RWPE1 (cell line): ENCODE measurements around the gene STK17A.
"Not testable (repeated sequence)": the region's sequence is repeated elsewhere in the genome, so short reads cannot be mapped to it uniquely, and the experiment has no call there.

ENCODE experiments used
- CTCF ChIA-PET: fragments of 350-600 bp; sonication (Branson Sonifier 250); formaldehyde crosslinking; extraction: SDS; loops from one replicate; lab custom pipeline; 2021; lab: Yijun Ruan, JAX
- POLR2A ChIA-PET: fragments of 400-600 bp; formaldehyde crosslinking; extraction: SDS; loops from one replicate; lab custom pipeline; 2020; ENCODE audit warnings: antibody characterized with exemption; ENCODE audit not compliant: low non-redundant PET; lab: Yijun Ruan, JAX
- DNase-seq: peaks from one replicate; pipeline ENCODE4 v3.0.0; 2012; ENCODE audit warnings: low spot score
- H3K27ac ChIP-seq: fragments of 450-650 bp; 2 replicates; pipeline ENCODE4 v1.5.1; 2017
- TF ChIP-seq, protein P1 (sequence below): fragments of 450-650 bp; conservative IDR thresholded peaks from 2 replicates; pipeline ENCODE4 v1.5.1; 2017; ENCODE audit warnings: low read depth, mild to moderate bottlenecking

The STK17A gene

DNA sequence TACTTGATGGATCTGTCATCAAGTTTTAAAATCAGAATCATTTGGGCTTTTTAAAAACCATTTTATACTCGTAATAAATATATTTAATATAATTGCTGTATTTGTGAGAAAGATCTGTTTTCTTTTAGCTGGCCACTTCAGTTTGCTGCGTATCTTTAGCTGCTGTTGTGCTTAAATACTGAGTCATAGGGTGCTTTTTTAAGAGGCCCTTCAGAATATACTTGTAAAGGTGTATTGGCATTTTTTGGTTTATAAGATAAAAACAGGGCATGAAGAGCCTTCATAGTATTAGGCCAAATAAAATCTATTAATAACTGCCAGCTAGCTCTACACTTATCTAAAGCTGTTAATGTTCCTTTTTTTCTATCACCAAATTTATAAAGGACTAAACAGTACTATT lies 43.8 kb downstream of the STK17A start:
- H3K27ac ChIP-seq = no peak overlapping the region
- TF ChIP-seq, protein P1, sequence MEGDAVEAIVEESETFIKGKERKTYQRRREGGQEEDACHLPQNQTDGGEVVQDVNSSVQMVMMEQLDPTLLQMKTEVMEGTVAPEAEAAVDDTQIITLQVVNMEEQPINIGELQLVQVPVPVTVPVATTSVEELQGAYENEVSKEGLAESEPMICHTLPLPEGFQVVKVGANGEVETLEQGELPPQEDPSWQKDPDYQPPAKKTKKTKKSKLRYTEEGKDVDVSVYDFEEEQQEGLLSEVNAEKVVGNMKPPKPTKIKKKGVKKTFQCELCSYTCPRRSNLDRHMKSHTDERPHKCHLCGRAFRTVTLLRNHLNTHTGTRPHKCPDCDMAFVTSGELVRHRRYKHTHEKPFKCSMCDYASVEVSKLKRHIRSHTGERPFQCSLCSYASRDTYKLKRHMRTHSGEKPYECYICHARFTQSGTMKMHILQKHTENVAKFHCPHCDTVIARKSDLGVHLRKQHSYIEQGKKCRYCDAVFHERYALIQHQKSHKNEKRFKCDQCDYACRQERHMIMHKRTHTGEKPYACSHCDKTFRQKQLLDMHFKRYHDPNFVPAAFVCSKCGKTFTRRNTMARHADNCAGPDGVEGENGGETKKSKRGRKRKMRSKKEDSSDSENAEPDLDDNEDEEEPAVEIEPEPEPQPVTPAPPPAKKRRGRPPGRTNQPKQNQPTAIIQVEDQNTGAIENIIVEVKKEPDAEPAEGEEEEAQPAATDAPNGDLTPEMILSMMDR = no peak
- CTCF ChIA-PET = interaction anchor here (0.9 kb wide), 1 partner anchor 43 kb away, joined by 3 read pairs; no protein-coding TSS in a partner anchor
- POLR2A ChIA-PET = no interaction called here
- no peak for DNase-seq

DNA sequence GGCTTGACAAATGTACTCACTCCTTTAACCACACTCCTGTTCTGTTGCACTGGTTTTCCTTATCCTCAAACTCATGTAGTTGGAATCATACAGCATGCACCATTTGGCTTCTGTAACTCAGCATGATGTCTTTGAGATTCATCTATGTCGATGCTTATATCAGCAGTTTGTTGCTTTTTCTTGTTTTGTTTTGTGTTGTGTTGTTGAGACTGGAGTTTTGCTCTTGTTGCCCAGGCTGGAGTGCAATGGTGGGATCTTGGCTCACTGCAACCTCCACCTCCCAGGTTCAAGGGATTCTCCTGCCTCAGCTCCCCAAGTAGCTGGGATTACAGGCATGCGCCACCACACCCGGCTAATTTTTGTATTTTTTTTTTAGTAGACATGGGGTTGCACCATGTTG lies 44.9 kb downstream of the STK17A start:
- POLR2A ChIA-PET, DNase-seq, H3K27ac ChIP-seq: not testable (repeated sequence)
- CTCF ChIA-PET = interaction anchor here (0.5 to 0.6 kb wide), 2 partner anchors 171 to 1723 kb away, joined by 4 to 5 read pairs; no protein-coding TSS in a partner anchor

DNA sequence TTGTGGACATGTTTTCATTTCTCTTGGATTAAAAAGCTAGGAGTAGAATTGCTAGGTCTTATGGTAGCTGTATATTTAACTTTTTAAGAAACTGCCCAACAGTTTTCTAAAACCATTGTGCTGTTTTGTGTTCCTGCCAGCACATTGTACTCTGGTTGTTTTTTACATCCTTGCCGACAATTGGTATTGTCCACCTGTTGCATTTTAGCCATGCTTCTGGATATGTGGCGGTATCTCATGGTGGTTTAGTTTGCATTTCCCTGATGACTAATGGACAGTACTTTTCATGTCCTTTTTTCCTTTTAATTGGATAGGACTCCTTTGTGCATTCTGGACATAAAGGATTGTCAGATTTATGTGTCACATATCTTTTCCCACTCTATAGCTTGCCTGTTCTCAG lies 45.5 kb downstream of the STK17A start:
- TF ChIP-seq, protein P1 = no peak
- H3K27ac ChIP-seq = no peak overlapping the region
- ChIA-PET CTCF (interaction anchor here (0.6 kb wide), 1 partner anchor 1724 kb away, joined by 5 read pairs; no protein-coding TSS in a partner anchor), POLR2A (no interaction called here)
- DNase-seq = no peak

DNA sequence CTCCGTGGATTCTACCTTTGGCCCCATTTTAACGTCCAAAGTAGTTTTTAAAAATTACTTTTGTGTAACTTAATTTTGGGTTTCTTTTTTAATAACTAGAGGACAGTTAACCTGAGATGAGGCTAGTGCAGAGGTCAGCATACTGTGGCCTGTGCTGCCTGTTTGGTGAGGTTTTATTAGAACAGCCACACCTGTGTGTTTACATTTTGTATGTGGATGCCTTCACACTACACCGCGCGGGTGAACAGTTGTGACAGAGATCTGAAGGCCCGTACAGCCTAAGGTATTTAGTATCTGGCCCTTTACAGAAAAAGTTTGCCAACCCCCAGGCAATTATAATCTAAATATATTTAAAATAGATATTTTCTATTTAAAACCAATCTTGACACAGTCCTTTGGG lies 46.9 kb downstream of the STK17A start:
- CTCF ChIA-PET = no interaction called here
- DNase-seq = no peak
- TF ChIP-seq, protein P1 = no peak

DNA sequence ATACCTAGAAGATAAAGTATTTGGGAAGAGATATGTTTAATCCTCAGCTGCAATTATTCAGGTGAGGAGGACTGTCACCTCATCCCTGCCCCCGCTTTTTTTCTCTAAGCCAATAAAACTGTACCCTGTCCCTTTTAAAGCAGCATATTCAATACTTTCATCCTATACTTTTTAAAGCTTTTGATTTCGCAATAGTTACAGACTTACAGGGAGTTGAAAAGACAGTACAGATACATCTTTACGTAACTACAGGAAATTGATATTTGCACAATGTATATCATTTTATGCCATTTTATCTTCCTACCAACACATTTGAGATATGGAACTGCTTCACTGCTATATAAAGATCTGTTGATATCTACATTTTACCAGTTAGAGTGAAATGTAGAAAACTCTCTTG lies 47.6 kb downstream of the STK17A start:
- CTCF ChIA-PET = no interaction called here
- POLR2A ChIA-PET = no interaction called here
- no peak for DNase-seq
- no peak overlapping the region for H3K27ac ChIP-seq
- TF ChIP-seq, protein P1 = no peak

More for the DNA sequence above, 46.9 kb downstream of the STK17A start:
- no peak overlapping the region for H3K27ac ChIP-seq
- POLR2A ChIA-PET = no interaction called here

DNA sequence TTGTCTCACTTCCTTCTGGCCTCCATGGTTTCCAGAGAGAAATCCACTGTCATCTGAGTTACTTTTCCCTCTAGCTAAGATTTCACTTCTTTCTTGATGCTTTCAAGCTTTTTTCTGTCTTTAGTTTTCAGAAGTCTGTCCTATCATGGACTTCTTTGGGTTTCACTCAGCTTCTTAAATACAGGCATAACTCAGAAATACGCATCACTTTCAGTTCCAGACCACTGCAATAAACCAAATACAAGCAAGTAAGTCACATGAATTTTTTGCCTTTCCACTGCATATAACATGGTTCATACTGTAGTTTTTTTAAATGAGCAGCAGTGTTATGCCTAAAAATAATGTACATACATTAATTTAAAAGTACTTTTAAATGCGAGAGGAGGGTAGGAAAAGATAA lies 48.7 kb downstream of the STK17A start:
- no peak for DNase-seq
- POLR2A ChIA-PET = no interaction called here
- CTCF ChIA-PET = no interaction called here
- TF ChIP-seq, protein P1 = no peak
- peak overlapping the region; percentile 41; the same call in 1 of the 2 replicates for H3K27ac ChIP-seq

DNA sequence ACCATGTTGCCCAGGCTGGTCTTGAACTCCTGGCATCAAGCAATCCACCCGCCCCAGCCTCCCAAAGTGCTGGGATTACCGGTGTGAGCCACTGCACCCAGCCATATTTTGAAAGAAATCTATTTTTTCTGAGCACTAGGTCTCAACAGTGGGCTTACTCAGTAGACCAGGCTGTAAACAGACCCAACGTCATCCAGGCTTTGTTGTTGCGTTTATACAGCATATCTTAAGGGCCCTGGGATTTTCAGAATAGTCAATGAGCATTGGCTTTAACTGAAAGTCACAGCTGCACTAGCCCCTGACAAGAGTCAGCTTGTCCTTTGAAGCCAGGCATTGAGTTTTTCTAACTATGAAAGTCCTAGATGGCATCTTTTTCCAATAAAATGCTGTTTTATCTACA lies 49.8 kb downstream of the STK17A start:
- ChIA-PET POLR2A (no interaction called here), CTCF (no interaction called here)
- no peak overlapping the region for H3K27ac ChIP-seq
- no peak for DNase-seq
- TF ChIP-seq, protein P1 = no peak
